HG03442 (cell line): ENCODE measurements around the gene DENND10.
"Not testable (repeated sequence)": the region's sequence is repeated elsewhere in the genome, so short reads cannot be mapped to it uniquely, and the experiment has no call there.

Experiments
- ATAC-seq: cut with Tn5 transposase; IDR thresholded peaks from one replicate; pipeline ENCODE4 v1.9.1; 2021; ENCODE audit warnings: mild to moderate bottlenecking, moderate library complexity; ENCODE audit not compliant: unreplicated experiment

Gene DENND10

GRCh38 chr10:119131512-119132240 is 27.8 kb downstream of the DENND10 start:
- peak; percentile 68 for ATAC-seq

DNA sequence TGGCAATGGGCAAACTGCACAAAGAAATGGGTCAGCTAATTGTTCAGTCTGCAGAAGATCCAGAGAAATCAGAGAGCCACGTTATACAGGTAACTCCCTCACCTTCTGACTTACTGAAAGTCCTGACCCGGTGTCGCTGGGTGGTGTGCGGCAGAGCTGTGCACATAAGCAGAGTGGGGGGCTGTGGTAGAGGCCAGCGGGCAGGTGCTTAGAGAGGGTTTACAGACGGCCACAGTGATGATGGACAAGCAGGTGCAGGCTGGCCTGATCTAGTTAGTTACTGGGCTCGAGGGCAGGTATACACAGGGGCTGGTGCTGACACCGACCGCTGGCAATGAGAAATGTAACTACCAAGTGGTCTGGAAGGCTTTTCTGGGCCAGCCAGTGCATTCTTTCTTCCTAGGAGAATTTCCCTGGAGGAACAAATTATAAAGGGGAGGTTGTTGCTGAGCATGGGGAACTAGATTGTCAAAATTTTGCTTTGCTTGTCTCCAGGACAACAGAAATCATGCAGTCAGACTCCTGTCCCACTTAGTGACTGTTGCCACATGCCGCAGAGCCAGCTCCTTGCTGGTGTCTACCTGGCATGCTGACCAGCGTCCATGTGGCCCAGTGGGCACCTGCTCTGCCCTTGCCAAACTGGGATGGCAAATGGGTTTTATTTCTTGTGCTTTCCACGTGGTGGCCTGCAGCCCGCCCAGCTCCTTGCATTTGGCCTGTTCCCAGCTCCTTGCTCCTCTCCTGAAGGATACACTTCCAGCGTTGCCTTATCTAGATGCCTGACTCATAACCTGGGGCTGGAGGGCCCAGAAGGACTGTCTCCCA is 28.8 kb downstream of the DENND10 start:
- no peak for ATAC-seq

GRCh38 chr10:119133949-119134348 is 30.0 kb downstream of the DENND10 start:
- no peak for ATAC-seq

DNA sequence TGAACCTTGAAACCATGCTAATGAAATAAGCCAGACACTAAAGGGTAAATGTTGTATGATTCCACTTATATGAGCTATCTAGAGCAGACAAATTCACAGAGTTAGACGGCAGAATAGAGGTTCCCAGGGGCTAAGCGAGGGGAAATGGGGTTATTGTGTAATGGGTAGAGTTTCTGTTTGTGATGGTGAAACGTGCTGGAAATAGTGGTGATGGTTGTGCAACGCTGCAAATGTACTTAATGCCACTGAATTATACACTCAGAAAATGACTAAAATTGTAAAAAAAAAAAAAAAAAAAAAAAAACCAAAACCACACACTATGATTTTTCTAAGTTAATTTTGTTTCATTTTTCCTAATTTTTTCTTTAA is 31.6 kb downstream of the DENND10 start:
- ATAC-seq: no peak

DNA sequence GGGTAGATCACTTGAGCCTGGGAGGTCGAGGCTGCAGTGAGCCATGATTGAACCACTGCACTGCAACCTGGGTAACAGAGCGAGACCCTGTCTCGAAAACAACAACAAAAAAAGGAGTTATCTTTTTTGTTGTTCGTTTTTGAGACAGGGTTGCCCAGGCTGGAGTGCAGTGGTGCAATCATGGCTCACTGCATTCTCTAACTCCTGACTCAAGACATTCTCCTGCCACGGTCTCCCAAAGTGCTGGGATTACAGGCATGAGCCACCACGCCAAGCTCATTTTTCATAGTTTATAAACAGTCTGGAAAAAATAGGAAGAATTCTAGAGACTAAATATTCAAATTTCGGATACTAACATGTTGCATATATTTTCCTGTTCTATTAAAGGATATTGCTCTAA is 32.2 kb downstream of the DENND10 start:
- no peak for ATAC-seq

DNA sequence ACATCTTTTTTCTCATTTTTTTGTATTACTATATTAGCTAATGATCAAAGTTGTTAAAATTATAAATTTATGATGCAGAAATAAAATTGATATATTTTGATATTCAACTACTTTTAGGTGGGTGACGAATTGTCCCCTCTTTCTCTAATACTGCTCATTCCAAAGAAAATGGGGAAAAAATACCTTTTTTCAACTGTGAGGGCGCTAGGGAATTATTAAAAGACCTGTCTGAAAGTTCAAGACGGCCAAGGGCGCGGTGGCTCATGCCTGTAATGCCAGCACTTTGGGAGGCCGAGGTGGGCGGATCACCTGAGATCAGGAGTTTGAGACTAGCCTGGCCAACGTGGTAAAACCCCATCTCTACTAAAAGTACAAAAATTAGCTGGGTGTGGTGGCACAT is 34.0 kb downstream of the DENND10 start:
- ATAC-seq: not testable (repeated sequence)

DNA sequence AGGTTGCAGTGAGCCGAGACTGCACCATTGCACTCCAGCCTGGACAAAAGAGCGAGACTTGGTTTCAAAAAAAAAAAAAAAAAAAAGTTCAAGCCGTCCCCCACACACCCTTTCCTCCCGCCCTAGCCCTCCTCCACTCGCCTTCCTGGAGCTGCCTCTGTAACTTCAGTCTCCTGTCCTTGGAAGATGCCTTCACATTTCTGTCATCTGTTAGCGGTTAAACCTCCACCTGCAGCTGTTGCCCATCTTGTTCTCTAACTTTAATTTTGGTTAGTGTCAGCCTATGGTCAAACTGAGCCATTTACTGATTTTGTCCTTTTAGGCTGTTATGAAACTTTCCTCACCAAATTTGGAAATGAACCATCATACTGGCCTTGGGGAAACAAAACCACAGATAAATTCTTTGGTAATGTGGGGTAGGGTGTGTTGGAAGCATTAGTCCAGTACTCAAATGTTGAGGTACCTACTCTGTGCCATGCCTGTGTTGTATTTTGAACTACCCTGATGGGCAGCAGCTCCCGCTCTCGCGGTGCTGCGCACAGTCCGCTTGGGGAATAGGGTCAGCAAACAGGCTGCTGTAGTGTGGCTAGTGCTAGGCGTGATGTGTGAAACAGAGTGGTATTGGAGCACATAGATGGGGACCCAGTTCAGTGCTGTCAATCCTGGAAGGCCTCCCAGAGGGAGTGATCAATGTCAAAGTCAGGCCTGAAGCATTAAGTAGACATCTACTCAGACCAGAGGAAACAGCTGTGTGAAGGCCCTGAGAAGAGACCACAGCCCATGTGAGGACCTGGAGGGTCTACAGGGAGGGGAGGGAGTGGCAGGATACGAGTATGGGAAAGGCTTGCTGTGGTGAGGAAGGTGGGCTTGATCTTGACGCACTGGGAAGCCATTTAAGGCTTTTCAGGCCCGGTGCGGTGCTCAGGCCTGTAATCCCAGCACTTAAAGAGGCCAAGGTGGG is 34.7 kb downstream of the DENND10 start:
- ATAC-seq: no peak

DNA sequence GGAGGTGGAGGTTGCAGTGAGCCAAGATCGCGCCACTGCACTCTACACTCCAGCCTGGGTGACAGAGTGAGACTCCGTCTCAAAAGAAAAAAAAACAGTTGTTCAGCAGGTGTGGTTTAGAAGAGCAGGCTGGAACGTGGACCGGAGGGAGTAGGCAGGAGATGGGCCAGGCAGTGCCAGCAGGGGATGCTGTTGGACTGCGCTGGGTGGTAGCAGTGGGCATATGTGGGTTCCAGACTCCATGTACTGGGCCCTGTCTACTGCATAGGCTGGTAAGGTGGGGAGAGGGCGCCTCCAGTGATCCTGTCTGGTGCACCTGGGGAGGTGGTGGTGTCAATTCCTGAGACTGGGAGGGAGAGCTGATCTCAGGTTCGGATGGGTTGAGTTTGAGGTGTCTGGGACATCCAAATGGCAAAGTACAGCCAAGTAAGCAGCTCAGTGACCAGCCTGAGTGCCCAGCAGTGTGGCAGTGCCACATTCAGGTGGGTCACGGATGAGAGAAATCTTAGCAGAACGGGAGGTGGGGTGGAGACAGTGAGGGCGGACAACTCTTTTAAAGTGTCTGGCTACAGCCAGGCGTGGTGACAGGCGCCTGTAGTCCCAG is 35.7 kb downstream of the DENND10 start:
- ATAC-seq: no peak

DNA sequence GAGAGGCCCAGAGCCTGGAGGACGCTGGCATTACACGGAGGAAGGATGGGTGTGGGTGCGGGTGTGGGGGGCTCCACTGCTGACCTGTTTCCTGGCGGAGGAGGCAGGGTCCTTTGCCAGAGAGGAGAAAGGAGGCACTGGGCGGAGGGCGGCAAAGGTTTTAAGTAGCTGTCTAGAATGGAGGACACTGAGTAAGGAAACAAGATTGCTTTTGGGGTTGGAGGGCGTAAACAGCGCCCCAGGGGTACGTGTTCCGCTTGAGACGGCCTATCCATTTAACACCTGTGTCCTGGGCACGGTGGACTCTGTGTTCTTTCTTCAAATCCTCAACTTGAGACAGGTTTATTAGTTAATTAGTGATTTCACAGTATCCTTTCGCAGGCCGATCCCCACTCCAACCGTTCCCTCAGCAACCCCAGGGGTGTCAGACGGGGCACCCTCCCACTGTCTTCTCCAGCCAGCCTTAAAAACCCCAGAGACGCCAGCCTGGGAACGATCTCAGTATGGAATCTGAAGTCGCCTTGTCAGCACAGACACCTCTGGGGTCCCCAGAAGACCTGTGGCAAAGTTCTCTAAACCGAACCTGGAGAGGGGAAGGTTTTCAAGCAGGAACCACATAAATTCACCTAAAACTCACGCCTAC is 36.8 kb downstream of the DENND10 start:
- ATAC-seq: no peak

GRCh38 chr10:119143657-119144056 is 39.7 kb downstream of the DENND10 start:
- ATAC-seq: no peak

DNA sequence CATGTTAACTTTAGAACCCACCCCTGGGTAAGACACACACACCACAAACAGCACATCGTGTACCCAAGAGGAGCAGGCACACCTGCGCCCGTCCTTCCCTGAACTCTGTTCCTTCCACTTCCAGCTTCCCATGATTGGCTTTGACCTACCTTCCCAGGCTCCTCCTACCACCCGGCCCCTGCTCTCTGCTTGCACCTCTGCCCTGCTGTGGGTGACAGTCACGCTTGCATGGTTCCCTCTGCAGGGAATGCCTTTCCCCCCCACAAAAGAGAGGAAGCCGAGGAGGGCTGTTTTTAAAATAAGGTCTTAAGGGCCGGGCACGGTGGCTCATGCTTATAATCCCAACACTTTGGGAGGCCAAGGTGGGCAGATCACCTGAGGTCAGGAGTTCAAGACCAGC is 45.2 kb downstream of the DENND10 start:
- no peak for ATAC-seq

DNA sequence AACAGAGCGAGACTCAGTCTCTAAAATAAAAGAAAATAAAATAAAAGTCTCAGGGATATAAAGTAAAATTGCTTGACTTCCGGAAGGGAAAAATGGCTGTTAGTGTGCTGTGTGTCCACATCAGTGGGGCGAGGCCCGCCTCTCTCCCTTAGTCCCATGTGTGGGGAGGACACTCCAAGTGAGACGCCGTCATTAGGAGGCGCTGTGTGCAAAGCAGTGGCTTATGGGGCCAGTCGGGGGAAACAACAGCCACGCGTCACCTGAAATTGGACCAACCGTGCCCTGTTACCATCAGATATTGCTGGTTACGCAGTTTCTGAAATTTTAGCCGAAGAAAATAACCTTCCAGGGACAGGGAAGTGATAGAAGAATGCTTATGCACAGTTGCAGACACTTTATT is 45.8 kb downstream of the DENND10 start:
- no peak for ATAC-seq

DNA sequence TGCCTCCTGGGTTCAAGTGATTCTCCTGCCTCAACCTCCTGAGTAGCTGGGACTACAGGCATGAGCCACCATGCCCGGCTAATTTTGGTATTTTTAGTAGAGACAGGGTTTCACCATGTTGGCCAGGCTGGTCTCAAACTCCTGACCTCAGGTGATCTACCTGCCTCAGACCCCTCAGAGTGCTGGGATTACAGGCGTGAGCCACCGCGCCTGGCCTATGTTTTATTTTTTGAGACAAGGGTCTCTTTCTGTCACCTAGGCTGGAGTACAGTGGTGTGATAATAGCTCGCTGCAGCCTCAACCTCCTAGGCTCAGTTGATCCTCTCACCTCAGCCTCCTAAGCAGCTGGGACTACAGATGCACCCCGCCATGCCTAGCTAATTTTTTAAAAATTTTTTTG is 47.7 kb downstream of the DENND10 start:
- not testable (repeated sequence) for ATAC-seq

GRCh38 chr10:119153041-119153440 is 49.1 kb downstream of the DENND10 start:
- ATAC-seq: no peak

DNA sequence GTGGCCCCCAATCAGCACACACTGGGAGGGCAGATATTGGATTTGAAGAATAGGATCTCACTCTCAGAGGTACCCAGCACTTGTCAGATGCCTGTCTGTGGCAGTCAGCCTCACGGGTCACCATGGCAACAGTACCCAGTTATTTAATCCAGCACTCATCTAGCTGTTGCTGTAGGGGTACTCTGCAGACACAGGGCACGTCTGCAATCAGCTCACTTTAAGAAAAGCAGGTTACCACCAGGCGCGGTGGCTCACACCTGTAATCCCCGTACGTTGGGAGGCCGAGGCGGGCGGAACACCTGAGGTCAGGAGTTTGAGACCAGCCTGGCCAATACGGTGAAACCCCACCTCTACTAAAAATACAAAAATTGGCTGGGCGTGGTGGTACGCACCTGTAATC is 49.7 kb downstream of the DENND10 start:
- no peak for ATAC-seq

DNA sequence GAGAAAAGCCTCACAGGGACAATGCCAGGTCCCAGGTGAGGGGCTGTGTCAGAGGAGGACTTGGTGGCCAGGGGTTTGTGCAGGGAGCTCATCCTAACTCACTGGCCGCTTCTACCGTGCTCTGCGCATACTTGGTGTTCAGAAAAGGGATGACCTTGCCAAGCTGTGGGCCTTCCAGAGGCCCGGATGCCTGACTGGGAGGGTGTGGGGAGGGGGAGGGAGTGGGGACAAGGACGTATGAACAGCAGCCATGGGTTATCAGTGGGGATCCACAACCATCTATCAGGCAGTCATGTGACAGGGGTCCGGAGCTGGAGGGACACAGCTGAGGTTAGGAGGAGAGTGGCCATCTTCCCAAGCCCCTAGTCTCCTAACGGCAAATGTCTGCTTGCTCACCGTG is 55.4 kb downstream of the DENND10 start:
- ATAC-seq: no peak

GRCh38 chr10:119161680-119162451 is 58.0 kb downstream of the DENND10 start:
- no peak for ATAC-seq

GRCh38 chr10:119162452-119163092 is 58.7 kb downstream of the DENND10 start:
- no peak for ATAC-seq
